Medulla oblongata (tissue), 1 donor: Measurements from ENCODE around the gene CBLN3.
"Not testable (repeated sequence)": the region's sequence is repeated elsewhere in the genome, so short reads cannot be mapped to it uniquely, and the experiment has no call there.

ENCODE experiments used
- DNase-seq: peaks from one replicate; pipeline ENCODE4 v3.0.0-alpha.2; 2015; ENCODE audit errors: extremely low spot score

The CBLN3 gene

GRCh38 chr14:24403294-24403998 is 26.0 kb downstream of the CBLN3 start:
- DNase-seq = no peak

DNA sequence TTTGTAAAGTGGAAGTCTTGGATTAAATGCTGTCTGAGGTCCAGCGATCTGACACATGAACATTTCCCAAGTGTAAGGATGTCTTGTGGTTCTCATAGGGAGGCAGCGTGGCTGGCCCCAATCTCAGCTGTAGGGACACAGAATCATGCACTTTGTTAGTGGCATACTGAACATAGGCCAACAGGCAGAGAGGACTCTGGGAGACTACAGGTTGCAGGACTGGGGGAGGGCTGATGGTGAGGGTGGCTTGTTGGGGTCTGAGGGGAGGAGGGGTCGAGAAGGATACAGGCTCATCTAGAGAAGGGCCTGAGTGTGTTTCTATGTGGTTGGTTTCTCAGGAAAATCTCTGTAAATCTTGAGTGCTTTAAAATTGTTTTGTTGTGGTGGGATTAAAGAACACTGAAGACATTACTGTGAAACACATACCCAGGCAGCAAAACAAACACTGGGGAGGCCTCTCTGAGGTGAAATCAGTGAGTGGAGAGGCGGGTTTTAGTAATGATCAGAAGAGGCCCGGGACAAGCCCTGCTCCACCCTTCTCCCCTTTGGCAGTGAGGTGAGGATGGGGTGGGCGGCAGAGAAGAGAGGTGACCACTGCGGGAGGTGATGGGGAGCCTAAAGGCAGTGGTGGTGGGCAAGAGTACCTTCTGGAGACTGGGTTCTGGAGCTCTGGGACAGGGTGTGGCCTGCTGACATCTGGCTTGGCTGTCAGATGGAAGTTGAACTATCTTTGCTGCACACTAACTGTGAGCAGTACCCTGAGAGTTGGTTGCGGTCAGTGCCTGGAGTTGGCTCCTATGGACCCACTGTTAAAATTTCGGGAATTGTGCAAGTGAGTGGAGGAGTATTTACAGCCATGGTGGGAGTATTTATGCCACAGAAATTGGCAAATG is 27.4 kb downstream of the CBLN3 start:
- no peak for DNase-seq

DNA sequence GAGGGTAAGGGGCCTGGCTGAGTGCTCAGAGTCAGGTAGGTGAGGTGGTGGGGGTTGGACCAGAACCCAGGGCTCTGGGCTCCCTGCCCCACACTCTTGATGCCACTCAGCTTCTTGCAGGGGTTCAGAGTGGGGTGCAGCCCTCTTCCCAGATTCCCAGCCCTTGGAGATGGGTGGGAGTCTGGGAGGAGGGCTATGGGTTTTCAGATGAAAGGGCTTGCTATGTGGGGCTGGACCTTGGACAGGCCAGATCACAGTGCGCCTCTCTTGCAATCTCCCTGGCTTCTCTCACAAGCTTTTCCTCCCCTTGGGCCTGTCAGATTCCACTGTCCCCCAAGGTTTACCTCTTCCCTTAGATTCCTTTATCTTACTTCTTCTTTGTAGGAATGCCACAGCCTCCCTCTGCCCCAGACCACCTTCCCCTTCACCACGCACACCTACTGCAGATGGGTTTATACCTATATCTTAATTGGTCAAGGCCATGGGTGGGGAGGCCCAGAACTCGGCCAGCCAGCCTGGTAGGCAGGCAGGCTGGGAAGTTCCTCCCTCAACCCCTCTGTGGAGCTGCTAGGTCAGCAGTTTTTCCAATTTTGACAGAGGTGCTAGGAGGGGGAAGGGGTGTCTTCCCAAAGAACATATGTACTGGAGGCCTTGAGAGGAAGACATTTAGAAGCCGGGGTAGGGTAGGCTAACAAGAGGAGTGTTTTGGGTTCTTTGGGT is 29.3 kb downstream of the CBLN3 start:
- DNase-seq = no peak

GRCh38 chr14:24399447-24399822 is 30.0 kb downstream of the CBLN3 start:
- DNase-seq = no peak

DNA sequence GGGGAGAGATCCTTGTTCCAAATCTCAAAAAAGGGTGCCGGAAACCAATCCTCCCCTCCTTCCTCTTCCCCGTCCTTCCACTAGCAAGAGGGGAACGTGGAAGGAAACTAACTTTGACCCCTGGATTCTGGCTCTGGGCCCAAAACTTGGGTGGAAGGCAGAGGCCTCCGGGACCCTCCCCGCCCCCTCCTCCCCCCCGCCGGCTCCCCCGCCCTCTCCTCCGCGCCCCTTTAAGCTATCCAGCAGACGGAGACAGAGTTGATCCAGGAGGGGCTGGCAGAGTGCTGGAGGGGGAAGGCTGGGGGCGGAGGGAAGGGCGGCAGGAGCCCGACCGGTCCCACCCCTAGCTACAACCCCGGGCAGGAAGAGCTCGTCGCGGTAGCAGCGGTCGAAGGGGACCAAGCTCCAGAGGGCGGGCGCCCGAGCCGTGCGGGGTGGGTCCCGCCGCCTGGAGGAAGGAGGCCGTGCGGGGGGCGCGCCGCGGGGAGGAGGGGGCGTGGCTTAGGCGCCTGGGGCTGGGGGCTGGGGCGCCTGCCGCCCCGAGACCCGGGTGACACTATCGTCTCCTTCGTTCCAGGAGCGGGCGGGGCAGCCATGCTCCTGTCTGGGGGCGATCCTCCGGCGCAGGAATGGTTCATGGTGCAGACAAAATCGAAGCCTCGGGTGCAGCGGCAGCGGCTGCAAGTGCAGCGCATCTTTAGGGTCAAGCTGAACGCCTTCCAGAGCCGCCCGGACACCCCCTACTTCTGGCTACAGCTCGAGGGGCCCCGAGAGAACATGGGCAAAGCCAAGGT is 30.6 kb downstream of the CBLN3 start, which contains the start of gene NYNRIN:
Gene NYNRIN (plus strand): TSS at position 351 of the 794 bp plus-strand sequence. CDS start 244 bp downstream, at position 595.
- peak; percentile 19 for DNase-seq

GRCh38 chr14:24398293-24398652 is 31.2 kb downstream of the CBLN3 start:
- DNase-seq = no peak

DNA sequence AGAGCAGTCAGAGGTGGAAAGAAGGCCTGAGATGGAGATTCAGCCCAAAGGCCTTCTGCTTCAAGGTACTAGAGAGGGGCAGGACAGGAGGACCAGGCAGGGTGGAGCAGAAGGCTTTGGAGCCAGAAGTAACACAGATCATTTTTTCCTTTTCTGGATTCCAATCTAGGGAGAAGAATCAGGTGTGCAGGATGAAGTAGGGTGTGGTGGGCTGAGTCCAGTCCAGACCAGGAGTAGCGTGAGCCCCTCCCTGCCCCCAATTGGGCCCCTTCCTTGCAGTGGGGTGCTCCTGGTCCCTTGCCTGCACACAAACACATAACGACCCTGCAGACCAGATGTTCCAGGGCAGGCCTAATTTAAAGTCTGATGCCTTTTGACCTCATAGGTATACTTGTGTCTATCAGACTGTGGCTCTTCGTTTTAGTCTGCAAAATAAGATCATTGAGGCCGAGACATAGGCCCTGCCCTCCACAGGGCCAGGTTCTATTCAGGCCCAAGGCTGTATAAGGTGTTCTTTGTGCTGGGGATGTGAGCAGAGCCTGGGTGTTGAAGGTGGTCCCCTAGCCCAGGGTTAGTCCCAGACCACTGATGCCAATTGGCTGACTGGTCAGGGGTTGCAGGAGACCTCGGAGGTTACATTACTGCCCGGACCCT is 31.7 kb downstream of the CBLN3 start:
- DNase-seq = no peak

DNA sequence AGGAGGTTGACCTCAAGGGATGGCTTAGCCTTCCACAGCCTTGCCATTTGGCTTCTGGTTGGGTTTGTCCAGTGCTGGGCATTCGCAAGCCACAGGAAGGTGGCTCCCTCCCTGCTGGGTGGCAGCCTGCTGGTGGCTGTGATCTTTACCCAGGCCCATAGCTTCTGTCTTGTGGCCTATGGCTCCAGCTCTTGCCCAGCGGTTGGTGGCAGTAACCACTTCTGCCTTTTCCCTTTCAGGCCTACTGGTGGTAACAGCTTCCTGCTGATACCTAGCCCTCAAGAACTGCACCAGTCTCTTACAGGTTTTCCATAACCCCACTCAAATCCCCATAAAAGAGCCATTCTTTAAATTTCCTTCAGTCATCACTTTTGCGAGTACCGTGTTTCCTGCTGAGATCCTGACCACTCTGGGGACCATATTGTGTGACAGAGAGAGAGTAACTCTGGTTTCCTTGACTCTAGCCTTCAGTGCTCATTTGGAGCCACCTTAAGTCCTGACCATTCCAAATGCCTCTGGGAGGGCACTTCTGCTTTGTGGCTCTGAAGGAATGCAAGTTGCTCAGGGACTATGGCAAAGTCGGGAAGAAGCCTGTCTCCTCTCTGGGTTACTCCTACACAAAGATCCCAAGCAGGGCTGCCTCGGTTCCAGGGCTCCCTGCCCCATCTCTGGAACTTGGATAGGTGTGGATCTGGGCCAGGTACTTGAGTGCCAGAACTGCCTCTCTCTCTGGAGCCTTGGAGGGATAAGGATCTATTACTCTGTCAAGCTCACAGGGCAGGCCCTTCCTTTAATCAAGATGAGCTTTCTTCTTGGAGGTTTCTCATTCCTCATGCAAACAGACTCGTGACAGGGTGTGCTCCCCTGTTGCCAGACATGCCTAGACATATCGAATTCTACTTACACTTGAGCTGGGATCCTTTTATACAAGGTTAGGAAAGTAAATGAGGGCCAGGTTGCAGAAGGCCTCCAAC is 33.6 kb downstream of the CBLN3 start:
- DNase-seq = no peak

DNA sequence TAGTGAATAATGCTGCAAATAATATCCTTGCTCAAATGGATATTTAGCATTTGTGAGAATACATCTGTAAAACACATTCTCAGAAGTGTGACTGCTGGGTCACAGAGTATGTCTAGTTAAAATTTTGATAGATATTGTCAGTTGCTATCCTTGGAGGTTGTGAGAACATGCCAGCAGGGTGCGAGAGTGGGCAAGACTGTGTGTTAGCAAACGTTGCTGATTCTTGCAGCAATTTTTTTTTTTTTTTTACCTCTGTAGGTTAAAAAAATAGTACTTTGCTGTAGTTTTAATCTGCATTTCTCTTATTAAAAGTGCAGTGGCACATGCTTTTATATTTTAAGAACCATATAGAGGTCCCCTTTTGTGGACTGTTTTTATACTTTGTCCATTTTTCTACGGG is 35.2 kb downstream of the CBLN3 start:
- no peak for DNase-seq

DNA sequence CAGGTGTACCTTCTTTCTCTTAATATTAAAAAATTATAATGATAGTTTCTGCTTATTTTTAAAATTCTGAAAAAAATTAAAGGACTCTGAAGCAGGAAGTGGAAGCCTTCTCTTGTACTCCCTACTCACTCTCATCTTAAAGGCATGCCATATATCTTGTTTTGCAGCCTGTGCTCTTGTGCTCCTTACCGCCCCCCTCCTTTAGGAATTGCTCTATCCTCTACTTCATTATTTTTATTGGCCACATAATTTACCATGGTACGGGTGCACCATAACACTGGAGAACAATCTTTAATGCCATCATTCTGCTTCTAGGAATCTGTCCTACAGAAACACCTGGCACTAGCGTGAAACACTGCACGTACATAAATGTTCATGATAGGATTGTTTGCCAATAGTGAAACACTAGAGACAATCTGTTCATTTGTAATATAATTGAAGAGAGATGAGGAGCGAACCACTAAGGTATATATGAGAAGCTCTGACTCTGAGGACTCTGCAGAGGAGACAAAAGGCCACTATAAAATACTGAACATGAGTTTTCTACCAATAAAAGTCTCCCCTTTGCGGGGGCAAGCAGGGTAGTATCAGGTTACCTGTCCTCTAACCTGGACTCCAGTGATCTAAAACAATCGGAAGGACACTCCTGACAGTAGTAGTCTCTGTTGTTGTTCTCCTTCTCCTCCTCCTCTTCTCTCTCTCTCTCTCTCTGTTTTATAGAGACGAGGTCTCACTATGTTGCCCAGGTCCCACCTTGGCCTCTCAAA is 37.0 kb downstream of the CBLN3 start:
- DNase-seq = no peak

- no peak for DNase-seq
Observed at GRCh38 chr14:24390701-24391468, 38.6 kb downstream of the CBLN3 start.

DNA sequence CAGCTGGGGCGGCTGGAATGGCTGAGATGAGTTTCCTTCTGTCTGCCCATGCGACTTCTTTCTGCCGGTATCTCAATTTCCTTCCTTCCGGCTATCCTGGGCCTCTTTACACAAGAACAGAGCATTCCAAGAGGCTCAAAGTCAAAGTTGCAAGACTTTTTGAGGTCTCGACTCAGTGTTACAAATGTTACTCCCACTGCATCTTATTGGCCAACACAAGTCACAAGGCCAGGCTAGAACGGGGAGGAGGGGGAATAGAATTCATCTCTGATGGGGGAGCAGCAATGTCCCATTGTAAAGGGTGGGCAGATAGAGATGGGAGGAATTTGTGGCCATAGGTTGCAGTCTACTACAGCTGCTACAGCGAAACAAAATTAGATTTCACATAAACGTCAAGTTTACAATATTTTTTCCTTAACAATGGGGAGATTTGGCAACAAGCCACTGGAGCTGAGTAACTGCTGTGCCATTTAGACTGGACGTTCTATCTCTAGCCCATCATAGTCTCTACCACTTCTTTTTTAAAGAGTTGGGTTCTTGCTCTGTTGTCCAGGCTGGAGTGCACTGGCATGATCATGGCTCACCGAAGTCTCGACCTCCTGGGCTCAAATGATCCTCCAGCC is 40.1 kb downstream of the CBLN3 start:
- DNase-seq = no peak

DNA sequence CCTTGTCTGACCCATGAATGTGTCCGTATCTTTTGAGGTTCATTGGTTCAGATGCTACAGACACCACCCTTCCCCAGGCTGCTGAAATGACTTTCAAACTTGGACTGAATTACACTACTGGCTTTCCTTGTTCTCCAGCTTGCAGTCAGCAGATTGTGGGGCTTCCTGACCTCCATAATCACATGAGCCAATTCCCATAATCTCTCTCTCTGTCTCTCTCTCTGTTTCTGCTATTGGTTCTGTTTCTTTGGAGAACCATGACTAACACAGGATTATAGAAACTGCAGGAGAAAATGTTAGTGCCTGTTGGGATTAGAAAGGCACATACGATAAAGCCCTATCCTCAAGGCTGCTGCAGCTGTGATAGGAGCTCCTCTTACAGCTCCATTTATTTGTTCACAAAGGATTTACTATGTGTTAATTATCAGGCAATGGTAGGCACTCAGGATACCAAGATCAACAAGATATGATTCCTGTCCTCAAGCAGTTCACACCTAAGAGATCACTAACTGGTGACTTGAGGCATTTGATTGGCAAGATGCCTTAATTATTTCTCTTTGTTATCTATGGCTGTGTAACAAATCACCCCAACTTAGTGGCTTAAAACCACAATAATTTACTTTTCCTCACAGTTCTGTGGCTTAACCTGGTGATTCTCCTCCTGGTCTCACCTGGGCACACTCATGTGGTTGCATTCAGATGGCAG is 40.8 kb downstream of the CBLN3 start:
- DNase-seq = no peak

DNA sequence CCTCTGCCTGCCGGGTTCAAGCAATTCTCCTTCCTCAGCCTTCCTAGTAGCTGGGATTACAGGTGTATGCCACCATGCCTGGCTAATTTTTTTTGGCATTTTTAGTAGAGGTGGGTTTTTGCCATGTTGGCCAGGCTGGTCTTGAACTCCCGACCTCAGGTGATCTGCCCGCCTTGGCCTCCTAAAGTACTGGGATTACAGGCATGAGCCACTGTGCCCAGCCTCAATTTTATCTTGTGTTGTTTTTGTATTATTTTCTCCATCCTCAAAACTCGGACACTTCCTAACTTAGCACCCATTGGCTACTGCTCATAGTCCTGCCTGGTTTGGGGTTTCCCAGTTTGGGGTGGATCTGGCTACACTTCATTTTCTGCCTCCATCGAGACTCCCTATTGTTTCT is 41.9 kb downstream of the CBLN3 start:
- DNase-seq = not testable (repeated sequence)

GRCh38 chr14:24387009-24387345 is 42.5 kb downstream of the CBLN3 start:
- DNase-seq = no peak

DNA sequence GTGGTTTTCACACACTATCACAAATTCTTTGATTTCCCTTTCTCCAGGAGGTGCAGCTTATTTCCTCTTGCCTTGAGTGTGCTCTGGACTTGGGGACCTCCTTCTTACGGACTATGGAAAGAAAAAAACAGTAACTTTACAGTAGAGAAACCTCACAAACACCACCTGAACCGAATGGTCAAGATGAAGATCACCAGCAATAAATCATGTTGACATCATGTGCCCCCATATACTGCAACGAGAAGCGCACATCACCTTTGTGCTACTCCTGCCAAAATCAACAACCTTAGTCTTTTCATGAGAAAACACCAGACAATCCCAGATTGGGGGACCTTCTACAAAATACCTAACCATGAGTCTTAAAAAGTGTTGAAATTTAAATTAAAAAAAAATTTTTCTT is 43.9 kb downstream of the CBLN3 start:
- no peak for DNase-seq

DNA sequence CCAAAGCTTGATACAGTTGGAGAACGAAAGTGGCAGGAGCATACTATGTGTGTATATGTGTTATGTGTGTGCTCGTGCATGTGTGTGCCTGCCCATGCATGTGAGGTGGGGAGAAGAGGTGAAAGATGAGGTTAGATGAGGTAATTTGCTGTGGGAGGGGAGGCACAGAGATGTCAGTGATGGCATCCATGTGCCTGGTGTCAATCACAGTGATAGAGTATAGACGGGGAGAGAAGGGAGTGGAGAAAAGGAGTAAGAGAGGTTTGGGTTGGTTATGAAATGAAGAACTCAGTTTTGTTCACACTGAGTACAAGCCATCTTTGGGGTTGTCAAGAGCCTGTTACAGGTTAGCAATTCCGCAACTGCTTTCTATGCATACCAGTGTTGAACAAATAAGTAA is 45.3 kb downstream of the CBLN3 start:
- DNase-seq = no peak

DNA sequence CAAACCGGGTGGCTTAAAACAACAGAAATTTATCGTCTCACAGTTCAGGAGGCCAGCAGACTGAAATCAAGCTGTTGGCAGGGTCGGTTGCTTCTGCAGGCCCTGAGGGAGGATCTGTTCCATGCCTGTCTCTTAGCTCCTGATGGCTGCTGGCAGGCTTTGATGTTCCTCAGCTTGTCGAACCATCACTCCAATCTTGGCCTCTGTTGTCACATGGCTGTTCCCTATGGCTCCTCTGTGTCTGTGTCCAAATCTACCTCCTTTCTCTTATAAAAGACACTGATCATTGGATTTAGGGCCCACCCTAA is 47.5 kb downstream of the CBLN3 start:
- DNase-seq = no peak
